Sigmoid colon (tissue), 7 donors: ENCODE data around the gene MDK. TPM values are rescaled to one million over a fixed set of nuclear protein-coding genes. Genes with fewer than 3 reads are reported as not detected.

Experiments
- DNase-seq: peaks from one replicate; pipeline ENCODE4 v3.0.0-alpha.2; 2019
- H3K27ac ChIP-seq, 4 donors: fragments of 200-600 bp; sonication (generic); one replicate each; pipeline ENCODE4 v1.5.1; 2016 to 2019; ENCODE audit warnings: mild to moderate bottlenecking in 1 of 4
- H3K27me3 ChIP-seq, 3 donors: fragments of 200-600 bp; sonication (generic); one replicate each; pipeline ENCODE4 v1.5.1; 2019; ENCODE audit warnings: mild to moderate bottlenecking in 1 of 3
- H3K36me3 ChIP-seq, 4 donors: fragments of 200-600 bp; sonication (generic); one replicate each; pipeline ENCODE4 v1.5.1; 2016 to 2019
- H3K4me1 ChIP-seq, 4 donors: fragments of 200-600 bp; sonication (generic); one replicate each; pipeline ENCODE4 v1.5.1; 2017 to 2019
- H3K4me3 ChIP-seq, 4 donors: fragments of 200-600 bp; sonication (generic); one replicate each; pipeline ENCODE4 v1.5.1; 2017 to 2019; ENCODE audit warnings: mild to moderate bottlenecking in 2 of 4, moderate library complexity in 1 of 4
- H3K9me3 ChIP-seq, 4 donors: fragments of 200-600 bp in 3 of 4; sonication (generic) in 3 of 4; one replicate each; pipeline versions ENCODE4 v1.5.1 to v1.6.1; 2013 to 2019
- EP300 ChIP-seq, 4 donors: sonication (generic); formaldehyde crosslinking; IDR thresholded peaks; one replicate each; pipeline ENCODE4 v1.6.1; 2017; ENCODE audit warnings: antibody characterized with exemption in 4 of 4
- POLR2A ChIP-seq, 2 donors: fragments of 450-650 bp; IDR thresholded peaks; one replicate each; pipeline ENCODE4 v1.6.1; 2016; ENCODE audit warnings: antibody characterized with exemption in 2 of 2, mild to moderate bottlenecking in 2 of 2, moderate library complexity in 2 of 2
- POLR2AphosphoS5 ChIP-seq, 4 donors: sonication (generic); formaldehyde crosslinking; IDR thresholded peaks; one replicate each; pipeline ENCODE4 v1.6.1; 2017; ENCODE audit warnings: antibody characterized with exemption in 4 of 4
- WGBS, 2 donors: extraction: QIAGEN DNeasy Blood & Tissue Kit; methylation state at CpG; one replicate each; pipeline ENCODE4 v1.1.7; 2013; 5-methylcytosine and 5-hydroxymethylcytosine counted together
- intact Hi-C: fragments of 100-400 bp; cut with DNase I; formaldehyde crosslinking; loops from one replicate; pipeline ENCODE4 v1.15.1; 2023
- polyA plus RNA-seq, 3 donors: library from polyadenylated mRNA; stranded (reverse); fragments of 200-250 nt; gene quantifications; one replicate each; pipeline ENCODE4 v1.2.3, GENCODE V29; 2013
- total RNA-seq, 4 donors: library from RNA; depleted of rRNA; stranded (reverse); fragments of >200 nt; gene quantifications; one replicate each; pipeline ENCODE4 v1.1.0, GENCODE V29; 2016
- TF ChIP-seq, protein P1 (sequence below), 4 experiments: fragments of 450-650 bp in 3 of 4; fragments of 200-600 bp in 1 of 4; IDR thresholded peaks; one replicate each; pipeline ENCODE4 v1.5.1; 2016 to 2019; ENCODE audit warnings: antibody characterized with exemption in 4 of 4, mild to moderate bottlenecking in 3 of 4, moderate library complexity in 2 of 4
- donor health status: healthy with polysubstance abuse.
- donor health status: Bipolar disorder and iron deficiency.
- donor health status: healthy.

Gene MDK
- total and polyA plus RNA-seq, 7 donors, result 10.7 to 403 (median 49.9) TPM

DNA sequence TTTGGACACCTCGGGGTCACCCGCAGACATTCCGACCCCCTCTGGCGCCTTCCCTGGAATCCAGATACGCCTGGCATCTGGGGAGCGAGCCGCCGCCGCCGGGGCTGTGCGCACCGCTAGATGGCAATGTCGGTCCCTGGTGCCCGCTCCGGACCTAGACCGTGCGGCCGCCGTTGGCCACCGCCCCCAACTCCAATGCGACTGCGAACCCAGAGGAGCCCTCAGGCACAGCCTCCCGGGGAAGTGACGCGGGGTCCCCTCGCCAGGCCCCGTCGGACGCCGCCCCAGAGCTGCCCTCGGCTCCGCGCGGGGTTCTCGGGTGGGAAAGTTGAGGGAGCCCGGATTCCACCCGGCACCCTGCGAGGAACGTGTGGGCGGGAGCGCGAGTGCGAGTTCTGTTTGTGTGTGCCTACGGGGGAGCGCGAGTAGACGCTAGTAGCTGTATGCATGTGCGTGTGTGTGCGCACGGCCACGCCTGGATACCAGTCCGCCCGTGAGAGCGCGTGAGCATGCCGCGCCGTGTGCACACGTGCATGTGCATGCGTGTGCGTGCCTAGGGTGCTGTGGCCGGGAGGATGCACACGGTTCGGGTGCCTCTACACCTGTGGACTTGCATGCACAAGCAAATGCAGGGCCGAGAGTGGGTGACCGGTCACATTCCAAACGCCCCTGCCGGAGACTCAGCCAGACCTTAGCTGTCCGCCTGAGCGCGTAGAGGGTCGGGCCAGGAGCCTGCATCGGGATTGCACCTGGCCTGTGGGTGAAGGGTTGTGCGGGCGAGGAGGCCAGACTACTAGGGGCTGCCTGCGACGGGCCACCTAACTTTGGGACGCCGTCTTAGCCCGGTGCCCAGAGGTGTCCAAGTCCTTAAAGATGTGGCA, 8.2 kb downstream of the MDK start:
- peaks cover 35 to 81% (median 57%) of the 10 kb centered on the region in 3 donors for H3K27me3 ChIP-seq
- DNase-seq, result peak; percentile 74
- TF ChIP-seq POLR2A (IDR thresholded peaks at IDR 0.05) (no peak), POLR2AphosphoS5 (IDR thresholded peaks at IDR 0.05) (no peak), EP300 (IDR thresholded peaks at IDR 0.05) (no peak)
- TF ChIP-seq, protein P1, sequence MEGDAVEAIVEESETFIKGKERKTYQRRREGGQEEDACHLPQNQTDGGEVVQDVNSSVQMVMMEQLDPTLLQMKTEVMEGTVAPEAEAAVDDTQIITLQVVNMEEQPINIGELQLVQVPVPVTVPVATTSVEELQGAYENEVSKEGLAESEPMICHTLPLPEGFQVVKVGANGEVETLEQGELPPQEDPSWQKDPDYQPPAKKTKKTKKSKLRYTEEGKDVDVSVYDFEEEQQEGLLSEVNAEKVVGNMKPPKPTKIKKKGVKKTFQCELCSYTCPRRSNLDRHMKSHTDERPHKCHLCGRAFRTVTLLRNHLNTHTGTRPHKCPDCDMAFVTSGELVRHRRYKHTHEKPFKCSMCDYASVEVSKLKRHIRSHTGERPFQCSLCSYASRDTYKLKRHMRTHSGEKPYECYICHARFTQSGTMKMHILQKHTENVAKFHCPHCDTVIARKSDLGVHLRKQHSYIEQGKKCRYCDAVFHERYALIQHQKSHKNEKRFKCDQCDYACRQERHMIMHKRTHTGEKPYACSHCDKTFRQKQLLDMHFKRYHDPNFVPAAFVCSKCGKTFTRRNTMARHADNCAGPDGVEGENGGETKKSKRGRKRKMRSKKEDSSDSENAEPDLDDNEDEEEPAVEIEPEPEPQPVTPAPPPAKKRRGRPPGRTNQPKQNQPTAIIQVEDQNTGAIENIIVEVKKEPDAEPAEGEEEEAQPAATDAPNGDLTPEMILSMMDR (IDR thresholded peaks at IDR 0.05), result peak; percentile 17 to 78 (median 60)
- 1 to 3% methylated on average over 80 of the region's 80 CpGs for WGBS, 2 donors
- H3K4me3 ChIP-seq, result peak overlapping the region in 3 of 4 donors; percentile 26 to 49 (median 46)
- intact Hi-C loops, result loop anchor here (2.0 to 5.0 kb wide), 2 partner anchors 148 to 227 kb away; partner anchors contain the start of genes ATG13 and HARBI1
- H3K27ac ChIP-seq, result no peak overlapping the region
- no peaks in the 10 kb centered on the region for H3K36me3 ChIP-seq
- peaks cover 0 to 42% (median 40%) of the 10 kb centered on the region in 4 donors for H3K4me1 ChIP-seq
- no peaks in the 10 kb centered on the region for H3K9me3 ChIP-seq

DNA sequence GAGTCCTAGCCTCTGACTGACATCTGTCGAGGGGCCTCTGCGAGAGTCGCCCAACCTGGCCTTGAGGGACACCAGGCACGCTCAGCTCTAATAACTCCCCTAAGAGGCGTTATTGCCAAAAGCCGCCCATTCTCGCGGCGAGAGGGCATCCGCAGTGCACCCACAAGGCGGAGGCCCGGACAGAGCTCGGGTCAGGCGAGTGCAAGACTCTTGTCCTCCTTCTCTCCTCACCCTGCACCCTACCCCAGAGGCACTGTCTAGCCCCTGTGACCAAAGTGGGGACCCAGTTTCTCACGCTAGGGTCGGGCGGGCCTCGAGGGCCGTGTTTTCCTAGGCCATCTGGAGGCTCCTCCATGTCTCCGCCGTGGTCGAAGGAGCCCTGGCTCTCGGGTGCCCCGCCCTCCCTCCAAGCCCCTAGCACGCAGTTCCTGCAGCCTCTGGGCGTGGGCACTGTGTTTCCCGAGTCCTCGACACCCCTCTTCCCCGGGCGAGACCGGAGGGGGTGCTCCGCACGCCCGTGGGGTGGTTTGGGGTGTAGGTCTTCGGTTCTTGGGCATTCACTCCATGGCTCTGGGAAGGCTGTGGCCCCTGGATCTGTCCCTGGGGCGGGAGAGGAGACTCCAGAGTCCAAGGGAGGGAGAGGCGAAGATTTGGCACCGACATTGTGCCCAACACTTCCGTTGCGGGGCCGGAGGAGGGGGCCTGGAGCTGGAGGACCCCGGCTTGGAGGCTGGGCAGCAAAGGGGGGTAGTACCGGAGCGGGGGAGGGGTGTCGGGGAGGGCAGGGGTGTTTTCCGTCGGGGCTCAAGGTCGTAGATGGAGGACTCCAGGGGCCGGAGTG, 9.1 kb downstream of the MDK start:
- Histone ChIP-seq H3K36me3 (no peaks in the 10 kb centered on the region), H3K4me1 (peaks cover 0 to 42% (median 40%) of the 10 kb centered on the region in 4 donors), H3K9me3 (no peaks in the 10 kb centered on the region), H3K27me3 (peaks cover 35 to 73% (median 52%) of the 10 kb centered on the region in 3 donors), H3K4me3 (no peak overlapping the region), H3K27ac (no peak overlapping the region)
- 3 to 7% methylated on average over 49 of the region's 49 CpGs for WGBS, 2 donors
- intact Hi-C loops, result no loop called here
- TF ChIP-seq POLR2A (IDR thresholded peaks at IDR 0.05) (no peak), EP300 (IDR thresholded peaks at IDR 0.05) (no peak), POLR2AphosphoS5 (IDR thresholded peaks at IDR 0.05) (no peak)
- TF ChIP-seq, protein P1 (IDR thresholded peaks at IDR 0.05), result no peak
- peak; percentile 59 for DNase-seq

DNA sequence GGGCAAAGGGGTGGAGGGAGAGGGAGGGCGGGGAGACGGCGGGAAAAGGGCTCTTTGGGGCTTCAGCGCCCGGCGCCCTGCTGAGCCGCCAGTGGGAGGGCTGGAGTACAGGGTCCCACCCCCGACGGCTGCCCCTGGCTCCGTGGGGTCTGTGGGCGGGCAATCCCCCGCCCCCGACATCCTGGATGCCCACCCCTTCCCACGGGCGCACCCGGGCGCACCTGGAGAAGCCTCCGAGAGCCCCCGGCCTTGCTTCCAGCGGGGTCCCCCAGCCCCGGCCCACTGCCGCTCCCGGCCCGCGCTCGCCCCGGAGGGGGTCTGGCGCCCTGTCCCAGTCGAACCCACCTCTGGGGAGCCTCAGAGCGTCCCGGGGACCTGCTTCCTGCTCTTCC, 9.7 kb downstream of the MDK start:
- intact Hi-C loops, result no loop called here
- peak overlapping the region in 2 of 4 donors; percentile 18 to 47 for H3K4me3 ChIP-seq
- no peaks in the 10 kb centered on the region for H3K9me3 ChIP-seq
- H3K27me3 ChIP-seq, result peaks cover 35 to 66% (median 49%) of the 10 kb centered on the region in 3 donors
- no peak for TF ChIP-seq EP300 (IDR thresholded peaks at IDR 0.05)
- no peak for TF ChIP-seq POLR2AphosphoS5 (IDR thresholded peaks at IDR 0.05)
- TF ChIP-seq, protein P1 (IDR thresholded peaks at IDR 0.05), result no peak
- TF ChIP-seq POLR2A (IDR thresholded peaks at IDR 0.05), result no peak
- H3K4me1 ChIP-seq, result peaks cover 0 to 42% (median 40%) of the 10 kb centered on the region in 4 donors
- 1 to 2% methylated on average over 31 of the region's 31 CpGs for WGBS, 2 donors
- H3K27ac ChIP-seq, result no peak overlapping the region
- no peak for DNase-seq
- H3K36me3 ChIP-seq, result peaks cover 0 to 4% (median 0%) of the 10 kb centered on the region in 4 donors

DNA sequence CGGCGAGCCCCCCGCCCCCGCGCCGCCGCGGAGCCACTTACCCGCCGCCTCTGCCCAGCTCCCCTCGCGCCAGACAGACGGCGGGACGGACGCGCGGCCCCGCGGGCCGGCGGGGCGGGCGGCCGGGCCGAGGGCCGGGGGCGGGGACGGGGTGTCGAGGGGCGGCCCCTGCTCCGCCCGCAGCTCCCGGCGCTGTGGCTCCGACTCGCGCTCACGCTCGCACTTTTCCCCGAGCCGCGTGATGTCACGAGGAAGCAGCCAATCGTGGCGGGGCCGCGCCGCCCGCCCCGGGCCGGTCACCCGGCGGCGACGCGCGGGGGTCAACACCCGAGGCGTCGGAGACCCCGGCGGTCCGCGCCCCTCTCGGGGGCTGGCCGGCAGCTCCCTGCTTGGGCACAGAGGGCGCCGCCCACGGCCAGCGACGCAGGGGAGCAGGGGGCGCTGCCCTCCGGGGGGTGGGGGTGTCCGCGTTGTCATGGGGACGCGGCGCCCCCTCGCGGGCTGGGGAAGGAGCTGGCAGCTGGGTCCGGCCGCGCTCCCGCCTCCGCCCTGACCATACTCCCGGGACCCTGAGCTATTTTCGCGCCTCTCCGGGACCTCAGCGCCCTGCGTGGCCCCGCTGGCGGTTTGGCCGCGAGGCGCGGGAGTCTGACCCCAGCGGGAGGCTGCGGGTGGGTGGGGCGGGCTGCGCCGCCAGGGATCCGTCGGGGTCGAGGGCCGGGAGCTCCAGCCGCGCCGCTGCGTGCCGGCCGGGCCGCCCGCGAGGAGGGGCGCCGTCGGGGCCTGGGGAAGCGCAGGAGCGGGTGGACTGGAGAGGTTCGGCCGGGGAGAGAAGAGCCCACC, 10.3 kb downstream of the MDK start, which contains the start of gene CHRM4:
TSS of gene CHRM4 (minus strand) at position 199 of the 843 bp plus-strand sequence. CDS start 5,219 bp downstream, outside the sequence.
- Histone ChIP-seq H3K27ac (no peak within 1 kb of the TSS), H3K4me1 (peaks cover 0 to 42% (median 40%) of the 10 kb centered on the region in 4 donors), H3K9me3 (no peaks in the 10 kb centered on the region), H3K36me3 (peaks cover 0 to 10% (median 1%) of the 10 kb centered on the region in 4 donors), H3K4me3 (peak within 1 kb of the TSS in 3 of 4 donors; percentile 18 to 47 (median 39)), H3K27me3 (peaks cover 35 to 60% (median 49%) of the 10 kb centered on the region in 3 donors)
- DNase-seq, result peak; percentile 53
- TF ChIP-seq POLR2AphosphoS5 (IDR thresholded peaks at IDR 0.05) (no peak), EP300 (IDR thresholded peaks at IDR 0.05) (no peak), POLR2A (IDR thresholded peaks at IDR 0.05) (no peak)
- TF ChIP-seq, protein P1 (IDR thresholded peaks at IDR 0.05), result no peak
- 1% methylated on average over 123 of the region's 123 CpGs for WGBS, 2 donors
- intact Hi-C loops, result no loop called here
